ENCODE results near the gene TAPBPL.
"Not testable (repeated sequence)": the region's sequence is repeated elsewhere in the genome, so short reads cannot be mapped to it uniquely, and the experiment has no call there.

Gene TAPBPL

DNA sequence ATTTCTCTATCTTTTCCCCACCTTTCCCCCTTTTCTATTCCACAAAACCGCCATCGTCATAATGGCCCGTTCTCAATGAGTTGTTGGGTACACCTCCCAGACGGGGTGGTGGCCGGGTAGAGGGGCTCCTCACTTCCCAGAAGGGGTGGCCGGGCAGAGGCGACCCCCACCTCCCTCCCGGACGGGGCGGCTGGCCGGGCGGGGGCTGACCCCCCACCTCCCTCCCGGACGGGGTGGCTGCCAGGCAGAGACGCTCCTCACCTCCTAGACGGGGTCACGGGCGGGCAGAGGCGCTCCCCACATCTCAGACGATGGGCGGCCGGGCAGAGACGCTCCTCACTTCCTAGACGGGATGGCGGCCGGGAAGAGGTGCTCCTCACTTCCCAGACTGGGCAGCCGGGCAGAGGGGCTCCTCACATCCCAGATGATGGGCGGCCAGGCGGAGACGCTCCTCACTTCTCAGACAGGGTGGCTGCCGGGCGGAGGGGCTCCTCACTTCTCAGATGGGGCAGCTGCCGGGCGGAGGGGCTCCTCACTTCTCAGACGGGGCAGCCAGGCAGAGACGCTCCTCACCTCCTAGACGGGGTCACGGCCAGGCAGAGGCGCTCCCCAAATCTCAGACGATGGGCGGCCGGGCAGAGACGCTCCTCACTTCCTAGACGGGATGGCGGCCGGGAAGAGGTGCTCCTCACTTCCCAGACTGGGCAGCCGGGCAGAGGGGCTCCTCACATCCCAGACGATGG is 23.6 kb downstream of the TAPBPL start:
- not testable (repeated sequence) for H3K27ac Mint-ChIP-seq; H3K27me3 Mint-ChIP-seq; ATAC-seq (replicated peaks); H3K9me3 Mint-ChIP-seq; DNase-seq; H3K4me3 Mint-ChIP-seq; H3K36me3 Mint-ChIP-seq
- H3K4me1 Mint-ChIP-seq = peaks cover 9 to 15% of the 10 kb centered on the region in 2 donors

DNA sequence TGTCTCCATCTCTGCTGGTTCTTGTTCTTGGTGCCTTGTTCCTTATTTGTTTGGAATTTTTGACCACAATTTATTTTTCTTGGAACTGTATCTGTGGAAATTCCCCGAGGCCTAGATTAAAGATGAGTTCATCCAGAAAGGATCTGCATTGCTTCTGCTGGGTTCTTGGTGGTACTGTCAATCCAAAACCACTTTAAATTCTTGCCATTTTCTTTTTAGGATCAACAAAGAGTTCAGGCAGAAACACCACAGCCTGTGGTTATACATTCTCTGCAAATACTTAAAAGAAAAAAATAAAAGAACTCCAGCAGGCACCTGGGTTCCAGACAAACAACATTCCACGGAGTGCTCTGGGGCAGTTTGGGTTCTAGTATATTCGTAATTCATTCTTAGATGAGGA is 24.6 kb downstream of the TAPBPL start:
- H3K4me3 Mint-ChIP-seq = no peak overlapping the region
- DNase-seq (no peak), ATAC-seq (replicated peaks) (no peak)
- peaks cover 0 to 4% of the 10 kb centered on the region in 2 donors for H3K36me3 Mint-ChIP-seq
- H3K9me3 Mint-ChIP-seq = no peaks in the 10 kb centered on the region
- no peak overlapping the region for H3K27ac Mint-ChIP-seq
- peaks cover 4 to 8% of the 10 kb centered on the region in 2 donors for H3K4me1 Mint-ChIP-seq
- H3K27me3 Mint-ChIP-seq = peaks cover 3 to 10% of the 10 kb centered on the region in 2 donors

DNA sequence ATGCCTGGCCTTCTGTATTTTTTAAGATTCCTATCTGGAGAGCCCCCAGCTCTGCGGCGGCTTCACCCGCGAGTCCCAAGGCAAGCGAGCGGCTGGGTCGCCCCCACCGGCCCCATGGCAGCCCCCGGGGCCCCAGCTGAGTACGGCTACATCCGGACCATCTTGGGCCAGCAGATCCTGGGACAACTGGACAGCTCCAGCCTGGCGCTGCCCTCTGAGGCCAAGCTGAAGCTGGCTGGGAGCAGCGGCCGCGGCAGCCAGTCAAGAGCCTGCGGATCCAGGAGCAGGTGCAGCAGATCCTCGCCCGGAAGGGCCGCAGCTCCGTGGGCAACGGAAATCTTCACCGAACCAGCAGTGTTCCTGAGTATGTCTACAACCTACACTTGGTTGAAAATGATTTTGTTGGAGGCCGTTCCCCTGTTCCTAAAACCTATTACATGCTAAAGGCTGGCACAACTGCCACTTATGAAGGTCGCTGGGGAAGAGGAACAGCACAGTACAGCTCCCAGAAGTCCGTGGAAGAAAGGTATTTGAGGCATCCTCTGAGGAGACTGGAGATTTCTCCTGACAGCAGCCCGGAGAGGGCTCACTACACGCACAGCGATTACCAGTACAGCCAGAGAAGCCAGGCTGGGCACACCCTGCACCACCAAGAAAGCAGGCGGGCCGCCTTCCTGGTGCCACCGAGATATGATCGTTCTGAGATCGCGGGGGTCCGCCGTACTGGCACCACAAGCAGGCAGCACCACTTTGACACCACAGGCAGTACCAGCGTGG is 25.9 kb downstream of the TAPBPL start:
- not testable (repeated sequence) for H3K9me3 Mint-ChIP-seq; DNase-seq; H3K36me3 Mint-ChIP-seq; H3K27ac Mint-ChIP-seq; H3K4me1 Mint-ChIP-seq; H3K4me3 Mint-ChIP-seq; ATAC-seq (replicated peaks); H3K27me3 Mint-ChIP-seq

DNA sequence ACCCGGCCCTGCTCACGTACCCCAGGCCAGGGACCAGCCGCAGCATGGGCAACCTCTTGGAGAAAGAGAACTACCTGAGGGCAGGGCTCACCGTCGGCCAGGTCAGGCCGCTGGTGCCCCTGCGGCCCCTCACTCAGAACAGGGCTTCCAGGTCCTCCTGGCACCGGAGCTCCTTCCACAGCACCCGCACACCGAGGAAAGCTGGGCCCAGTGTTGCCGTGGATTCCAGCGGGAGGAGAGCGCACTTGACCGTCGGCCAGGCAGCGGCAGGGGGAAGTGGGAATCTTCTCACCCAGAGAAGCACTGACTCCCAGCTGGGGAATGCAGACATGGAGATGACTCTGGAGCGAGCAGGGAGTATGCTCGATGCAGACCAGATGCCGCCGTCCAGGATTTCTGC is 26.6 kb downstream of the TAPBPL start:
- DNase-seq (no peak), ATAC-seq (replicated peaks) (no peak)
- Mint-ChIP-seq H3K4me1 (no peaks in the 10 kb centered on the region), H3K27ac (no peak overlapping the region), H3K36me3 (peaks cover 0 to 4% of the 10 kb centered on the region in 2 donors), H3K4me3 (no peak overlapping the region), H3K27me3 (peaks cover 5 to 10% of the 10 kb centered on the region in 2 donors), H3K9me3 (no peaks in the 10 kb centered on the region)

DNA sequence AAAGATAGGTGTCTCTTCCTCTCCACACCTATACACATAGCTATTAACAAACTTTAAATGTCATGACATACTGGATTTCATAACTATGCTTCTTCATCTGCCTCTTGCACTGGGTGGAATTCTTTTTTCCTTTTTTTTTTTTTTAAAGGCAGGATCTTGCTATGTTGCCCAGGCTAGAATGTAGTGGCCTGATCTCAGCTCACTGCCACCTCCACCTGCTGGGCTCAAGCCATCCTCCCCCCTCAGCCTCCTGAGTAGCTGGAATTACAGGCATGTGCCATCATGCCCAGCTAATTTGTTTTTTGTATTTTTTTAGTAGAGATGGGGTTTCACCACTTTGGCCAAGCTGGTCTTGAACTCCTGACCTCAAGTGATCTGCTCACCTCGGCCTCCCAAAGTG is 36.4 kb downstream of the TAPBPL start:
- Mint-ChIP-seq H3K4me1 (peaks cover 2 to 9% of the 10 kb centered on the region in 2 donors), H3K9me3 (no peaks in the 10 kb centered on the region), H3K27me3 (peaks cover 5% of the 10 kb centered on the region in 2 donors), H3K27ac (no peak overlapping the region), H3K4me3 (no peak overlapping the region), H3K36me3 (peaks cover 6 to 12% of the 10 kb centered on the region in 2 donors)
- DNase-seq (no peak), ATAC-seq (replicated peaks) (no peak)

DNA sequence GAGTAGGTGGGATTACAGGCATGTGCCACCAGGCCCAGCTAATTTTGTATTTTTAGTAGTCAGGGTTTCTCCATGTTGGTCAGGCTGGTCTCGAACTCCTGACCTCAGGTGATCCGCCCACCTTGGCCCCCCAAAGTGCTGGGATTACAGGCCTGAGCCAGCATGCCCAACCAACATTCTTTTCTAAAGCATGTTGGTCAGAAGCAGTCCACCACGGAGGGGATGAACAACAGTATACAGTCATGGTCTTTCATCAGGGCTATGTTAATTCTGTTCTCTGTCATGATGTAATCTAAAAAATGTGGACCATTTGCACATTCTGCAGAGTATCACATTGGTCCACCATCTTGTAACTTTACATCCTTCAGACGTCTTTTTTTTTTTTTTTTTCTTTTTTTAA is 37.6 kb downstream of the TAPBPL start:
- peaks cover 2 to 11% of the 10 kb centered on the region in 2 donors for H3K4me1 Mint-ChIP-seq
- H3K27me3 Mint-ChIP-seq = peaks cover 0 to 5% of the 10 kb centered on the region in 2 donors
- no peak overlapping the region for H3K27ac Mint-ChIP-seq
- DNase-seq (no peak), ATAC-seq (replicated peaks) (no peak)
- no peak overlapping the region for H3K4me3 Mint-ChIP-seq
- no peaks in the 10 kb centered on the region for H3K9me3 Mint-ChIP-seq
- H3K36me3 Mint-ChIP-seq = peaks cover 6 to 12% of the 10 kb centered on the region in 2 donors

DNA sequence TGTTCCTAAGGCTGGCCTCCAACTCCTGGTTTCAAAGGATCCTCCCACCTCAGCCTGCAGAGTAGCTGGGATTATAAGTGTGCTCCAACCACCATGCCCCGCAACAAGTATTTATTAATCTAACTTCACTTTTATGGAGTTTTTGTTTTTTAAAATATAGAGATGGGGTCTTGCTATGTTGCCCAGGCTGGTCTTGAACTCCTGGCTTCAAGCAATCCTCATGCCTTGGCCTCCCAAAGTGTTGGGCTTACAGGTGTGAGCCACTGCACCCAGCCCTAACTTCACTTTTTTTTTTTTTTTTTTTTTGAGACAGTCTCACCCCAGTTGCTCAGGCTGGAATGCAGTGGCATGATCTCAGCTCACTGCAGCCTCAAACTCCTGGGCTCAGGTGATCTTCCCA is 38.8 kb downstream of the TAPBPL start:
- Mint-ChIP-seq H3K36me3 (peaks cover 6 to 16% of the 10 kb centered on the region in 2 donors), H3K4me1 (peaks cover 7 to 22% of the 10 kb centered on the region in 2 donors)
- H3K27ac Mint-ChIP-seq; ATAC-seq (replicated peaks); H3K4me3 Mint-ChIP-seq; H3K27me3 Mint-ChIP-seq; H3K9me3 Mint-ChIP-seq; DNase-seq: not testable (repeated sequence)

DNA sequence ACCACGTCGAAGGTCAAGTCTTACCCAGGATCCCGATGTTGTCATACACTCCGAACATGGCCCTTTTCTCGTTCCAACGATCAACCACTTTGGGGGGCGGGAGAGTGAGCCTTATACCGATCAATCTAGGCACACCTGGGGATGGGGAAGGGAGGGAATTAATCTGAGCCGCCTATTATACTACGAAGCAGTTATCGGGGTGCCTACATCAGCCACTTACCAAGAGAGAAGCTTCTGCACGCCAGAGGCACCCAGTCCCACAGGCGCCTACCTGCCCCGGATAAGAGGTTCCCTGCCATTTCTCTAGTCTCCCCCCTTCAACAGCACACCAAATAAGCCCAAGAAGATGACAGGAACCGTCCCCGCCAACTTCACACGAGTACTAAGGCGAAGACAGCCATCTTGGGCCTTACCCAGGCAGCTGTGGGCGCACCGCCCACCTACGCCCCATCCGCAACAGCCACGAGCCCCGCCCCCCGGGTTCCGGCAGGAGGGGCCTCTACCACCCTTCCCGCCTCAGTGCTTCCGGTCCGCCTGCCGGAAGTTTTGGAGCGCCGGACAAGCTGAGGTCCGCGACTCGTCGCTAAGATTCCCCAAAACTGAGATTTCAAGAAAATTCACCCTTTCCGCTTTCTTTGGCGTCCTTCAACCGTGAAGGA is 41.1 kb downstream of the TAPBPL start, which contains the start of gene MRPL51:
Gene MRPL51 (minus strand): TSS at position 425 of the 659 bp plus-strand sequence. CDS start 126 bp downstream, at position 299.
- ATAC-seq (replicated peaks) = peak; percentile 82 to 87
- Mint-ChIP-seq H3K9me3 (no peaks in the 10 kb centered on the region), H3K4me3 (peak within 1 kb of the TSS; percentile 88 to 97)

DNA sequence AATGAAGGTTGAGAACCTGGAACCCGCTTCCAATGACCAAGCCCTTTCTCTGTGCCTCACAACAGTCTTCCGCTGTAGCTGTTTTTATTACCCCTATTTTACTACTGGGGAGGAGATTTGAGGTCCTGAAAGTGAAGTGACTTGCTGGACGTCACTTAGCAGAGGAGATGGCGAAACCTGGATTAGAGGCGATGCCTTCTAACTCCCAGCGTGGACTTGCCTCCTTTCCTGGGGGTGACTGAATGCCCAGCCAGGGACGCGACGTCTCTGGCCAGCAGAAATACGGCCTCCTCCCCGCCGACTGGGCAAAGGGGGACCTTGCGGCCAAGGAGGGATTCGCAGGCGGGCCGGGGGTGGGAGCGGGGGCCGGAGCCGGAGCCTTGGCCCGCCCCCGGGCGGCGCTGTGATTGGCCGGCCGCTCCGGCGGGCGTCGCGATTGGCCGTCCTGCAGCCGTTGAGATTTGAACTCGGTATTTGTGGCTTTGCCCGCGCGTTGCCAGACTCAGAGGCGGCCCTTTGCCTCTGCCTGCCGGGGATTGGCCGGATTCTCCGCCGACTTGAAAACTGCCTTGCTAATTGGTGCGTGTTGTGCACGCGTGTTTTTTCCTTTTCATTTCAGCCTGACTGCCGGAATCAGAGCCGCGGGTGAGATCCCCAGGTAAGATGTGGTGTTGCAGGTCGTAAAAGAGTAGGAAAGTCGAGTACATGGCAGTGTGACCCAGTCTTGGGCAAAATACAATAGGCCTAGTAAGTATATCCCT is 41.8 kb downstream of the TAPBPL start, which contains the start of gene NCAPD2:
Gene NCAPD2 (plus strand): TSS at position 606 of the 761 bp plus-strand sequence. CDS start 997 bp downstream, outside the sequence.
- Mint-ChIP-seq H3K4me1 (peaks cover 9 to 22% of the 10 kb centered on the region in 2 donors), H3K27me3 (no peaks in the 10 kb centered on the region), H3K4me3 (peak within 1 kb of the TSS; percentile 88 to 97), H3K36me3 (peaks cover 14 to 24% of the 10 kb centered on the region in 2 donors), H3K9me3 (no peaks in the 10 kb centered on the region), H3K27ac (peak within 1 kb of the TSS; percentile 95)
- ATAC-seq (replicated peaks) (peak; percentile 89 to 91), DNase-seq (peak; percentile 95)

More for the DNA sequence above, 41.1 kb downstream of the TAPBPL start, which contains the start of gene MRPL51:
- H3K36me3 Mint-ChIP-seq = peaks cover 14 to 24% of the 10 kb centered on the region in 2 donors
- H3K27ac Mint-ChIP-seq = peak within 1 kb of the TSS; percentile 95
- DNase-seq = peak; percentile 84
- H3K4me1 Mint-ChIP-seq = peaks cover 9 to 22% of the 10 kb centered on the region in 2 donors
- H3K27me3 Mint-ChIP-seq = peaks cover 0 to 2% of the 10 kb centered on the region in 2 donors

DNA sequence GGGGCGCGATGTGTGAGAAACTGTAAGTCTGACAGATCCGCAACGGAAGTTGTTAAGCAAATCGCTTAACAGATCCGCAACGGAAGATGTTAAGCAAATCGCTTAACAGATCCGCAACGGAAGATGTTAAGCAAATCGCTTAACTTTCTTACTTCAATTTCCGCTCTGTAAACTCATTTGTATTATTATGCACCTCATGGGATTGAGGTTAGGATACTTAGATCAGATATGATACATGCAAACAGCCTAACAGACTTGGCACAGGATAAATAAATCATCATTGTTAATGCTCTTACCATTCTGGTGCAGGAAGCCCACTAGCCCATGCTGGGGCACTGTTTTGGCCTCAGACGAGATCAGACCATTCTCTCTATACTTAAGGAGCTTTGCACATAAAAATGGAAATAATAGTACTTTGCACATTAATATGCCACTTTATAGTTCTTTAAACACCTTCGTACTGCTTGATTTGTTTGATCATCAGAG is 42.5 kb downstream of the TAPBPL start:
- DNase-seq = no peak
- H3K9me3 Mint-ChIP-seq = no peaks in the 10 kb centered on the region
- no peaks in the 10 kb centered on the region for H3K27me3 Mint-ChIP-seq
- peaks cover 9 to 22% of the 10 kb centered on the region in 2 donors for H3K4me1 Mint-ChIP-seq
- ATAC-seq (replicated peaks) = no peak
- H3K27ac Mint-ChIP-seq = peak overlapping the region; percentile 95
- peaks cover 14 to 24% of the 10 kb centered on the region in 2 donors for H3K36me3 Mint-ChIP-seq
- H3K4me3 Mint-ChIP-seq = peak overlapping the region; percentile 88 to 97

DNA sequence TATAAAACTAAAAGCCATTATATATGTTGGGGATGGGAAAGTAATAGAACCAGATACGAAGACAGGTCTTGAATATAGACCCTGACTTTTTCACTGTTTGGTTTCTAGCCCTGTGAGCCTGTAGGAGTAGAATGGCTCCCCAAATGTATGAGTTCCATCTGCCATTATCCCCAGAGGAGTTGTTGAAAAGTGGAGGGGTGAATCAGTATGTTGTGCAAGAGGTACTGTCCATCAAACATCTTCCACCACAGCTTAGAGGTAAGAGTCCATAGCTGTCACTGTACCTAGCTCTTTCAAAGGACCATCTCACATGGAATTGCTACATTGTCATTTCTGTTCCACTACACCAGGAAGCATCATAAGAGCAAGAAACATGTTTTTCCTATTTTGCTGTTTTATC is 43.1 kb downstream of the TAPBPL start:
- Mint-ChIP-seq H3K27me3 (no peaks in the 10 kb centered on the region), H3K36me3 (peaks cover 16 to 24% of the 10 kb centered on the region in 2 donors), H3K27ac (no peak overlapping the region), H3K4me3 (peak overlapping the region; percentile 88 to 97), H3K9me3 (no peaks in the 10 kb centered on the region), H3K4me1 (peaks cover 9 to 22% of the 10 kb centered on the region in 2 donors)
- no peak for DNase-seq
- no peak for ATAC-seq (replicated peaks)

DNA sequence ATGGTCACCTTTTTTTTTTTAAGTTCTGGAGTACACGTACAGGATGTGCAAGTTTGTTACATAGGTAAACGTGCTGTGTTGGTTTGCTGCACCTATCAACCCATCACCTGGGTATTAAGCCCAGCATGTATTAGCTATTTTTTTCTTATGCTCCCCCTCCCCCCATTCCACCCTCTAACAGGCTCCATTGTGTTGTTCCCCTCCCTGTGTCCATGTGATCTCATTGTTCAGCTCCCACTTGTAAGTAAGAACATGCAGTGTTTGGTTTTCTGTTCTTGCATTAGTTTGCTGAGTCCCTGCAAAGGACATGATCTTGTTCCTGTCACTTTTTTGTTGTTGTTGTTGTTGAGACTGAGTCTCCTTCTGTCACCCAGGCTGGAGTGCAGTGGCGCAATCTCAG is 45.4 kb downstream of the TAPBPL start:
- H3K9me3 Mint-ChIP-seq; H3K4me3 Mint-ChIP-seq; DNase-seq; ATAC-seq (replicated peaks); H3K27me3 Mint-ChIP-seq; H3K27ac Mint-ChIP-seq: not testable (repeated sequence)
- peaks cover 8 to 15% of the 10 kb centered on the region in 2 donors for H3K4me1 Mint-ChIP-seq
- peaks cover 10 to 12% of the 10 kb centered on the region in 2 donors for H3K36me3 Mint-ChIP-seq

DNA sequence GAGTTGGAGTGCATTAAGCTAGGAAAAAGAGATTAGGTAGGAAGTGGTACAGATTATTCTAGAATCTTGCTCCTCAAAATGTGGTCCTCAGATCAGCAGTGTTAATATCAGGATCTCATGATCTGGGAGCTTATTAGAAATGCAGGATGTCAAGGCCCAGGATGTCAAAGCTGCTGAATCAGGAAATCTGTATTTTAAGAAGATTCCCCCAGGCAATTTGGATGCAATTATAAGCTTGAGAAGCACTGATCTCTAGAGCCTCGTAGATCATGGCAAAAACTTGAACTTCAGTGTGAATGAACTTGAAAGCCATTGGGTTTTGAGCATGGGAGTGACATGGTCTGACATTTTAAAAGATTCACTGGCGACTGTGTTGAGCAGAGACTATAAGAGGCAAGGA is 48.6 kb downstream of the TAPBPL start:
- peaks cover under 1 to 2% of the 10 kb centered on the region in 2 donors for H3K4me1 Mint-ChIP-seq
- no peaks in the 10 kb centered on the region for H3K9me3 Mint-ChIP-seq
- DNase-seq = no peak
- no peak for ATAC-seq (replicated peaks)
- H3K4me3 Mint-ChIP-seq = no peak overlapping the region
- H3K27me3 Mint-ChIP-seq = no peaks in the 10 kb centered on the region
- peaks cover 10 to 13% of the 10 kb centered on the region in 2 donors for H3K36me3 Mint-ChIP-seq
- H3K27ac Mint-ChIP-seq = no peak overlapping the region

Data from stimulated activated naive B cell treated with anti-CD40 and anti-IgM and Interleukin-4, amounts not matched to agents 10 μg/mL and 1 μg/mL and 100 μg/mL, for 72 hours (primary cell).